ENCODE results near the gene ANXA9. TPM values are rescaled to one million over a fixed set of nuclear protein-coding genes. Genes with fewer than 3 reads are reported as not detected.

The ANXA9 gene
- total RNA-seq, 1 experiment from 2014 or later, result 2.7 TPM

GRCh38 chr1:151013518-151013917 lies 31.4 kb downstream of the ANXA9 start:
- H3K27me3 ChIP-seq (ENCODE audit: insufficient read depth, low read length), result no peaks in the 10 kb centered on the region
- H3K79me2 ChIP-seq (ENCODE audit: insufficient read depth, low read length), result peaks cover 16% of the 10 kb centered on the region
- H3K4me2 ChIP-seq (ENCODE audit: low read length), result no peak overlapping the region
- no peak overlapping the region for H3K4me3 ChIP-seq (replicated peaks in 1 of 2; ENCODE audit: low read depth in 1 of 2, low read length in 2 of 2)
- no peaks in the 10 kb centered on the region for H3K9me3 ChIP-seq (ENCODE audit: control insufficient read depth in 1 of 2, insufficient read depth in 1 of 2, low read depth in 1 of 2, low read length in 2 of 2)
- no peak for TF ChIP-seq CEBPB (IDR thresholded peaks at IDR 0.05; ENCODE audit: low read depth)
- no peak for TF ChIP-seq SRF (IDR thresholded peaks at IDR 0.05; ENCODE audit: low read depth)
- no peak for TF ChIP-seq POLR2AphosphoS5 (IDR thresholded peaks at IDR 0.05; ENCODE audit: low read depth, low read length)
- no peak for TF ChIP-seq ZNF274 (IDR thresholded peaks at IDR 0.05; ENCODE audit: low read depth, low read length)
- no peak for TF ChIP-seq ATF3 (IDR thresholded peaks at IDR 0.05)
- no peak for TF ChIP-seq SIN3A (IDR thresholded peaks at IDR 0.05; ENCODE audit: low read depth)
- no peak for TF ChIP-seq EZH2 (IDR thresholded peaks at IDR 0.05)
- no peak for TF ChIP-seq SP1 (IDR thresholded peaks at IDR 0.05; ENCODE audit: low read depth)
- no peak for TF ChIP-seq MAX (IDR thresholded peaks at IDR 0.05)
- no peak for TF ChIP-seq ZBTB33 (IDR thresholded peaks at IDR 0.05; ENCODE audit: extremely low read depth, insufficient replicate concordance, low read length)
- no peak for TF ChIP-seq REST (IDR thresholded peaks at IDR 0.05; ENCODE audit: low read depth)
- TF ChIP-seq ELF1 (IDR thresholded peaks at IDR 0.05; ENCODE audit: borderline replicate concordance, low read depth), result no peak
- H3K4me1 ChIP-seq (ENCODE audit: control insufficient read depth in 1 of 2, insufficient read depth in 2 of 2, low read length in 2 of 2), result peaks cover 4 to 13% of the 10 kb centered on the region in 2 experiments; a peak in 3 of 4 replicates
- H3K9me2 ChIP-seq (ENCODE audit: insufficient read depth), result no peaks in the 10 kb centered on the region
- CTCF ChIA-PET, result no interaction called here
- no peak overlapping the region for H3K9ac ChIP-seq (ENCODE audit: low read length)
- no peak overlapping the region for H3K27ac ChIP-seq (ENCODE audit: low read depth, low read length)
- RAD21 ChIA-PET (ENCODE audit: low non-redundant PET in 1 of 2, low total read pairs in 2 of 2, uncharacterized antibody in 2 of 2, unreplicated experiment in 2 of 2), result no interaction called here
- intact Hi-C loops (cut with micrococcal nuclease), result no loop called here
- H2AFZ ChIP-seq (ENCODE audit: low read depth, low read length, poor library complexity, severe bottlenecking), result no peak overlapping the region
- BruUV-seq (replicated peaks), result no TSS peak
- no peaks in the 10 kb centered on the region for H4K20me1 ChIP-seq (ENCODE audit: insufficient read depth)
- peaks cover 5 to 8% of the 10 kb centered on the region in 2 experiments; a peak in 2 of 4 replicates for H3K36me3 ChIP-seq (ENCODE audit: control insufficient read depth in 1 of 2, insufficient read depth in 2 of 2, low read length in 2 of 2)
- no peak for DNase-seq (ENCODE audit: low read depth, low spot score)
- no peak for ATAC-seq
- POLR2A ChIA-PET, result no interaction called here
